ENCODE measurements around the gene GLI3.

GRCh38 chr7:41964849-41965745, 271.9 kb downstream of the GLI3 start:
- TF ChIP-seq CTCF (IDR thresholded peaks at IDR 0.05) = no peak
- no peak for TF ChIP-seq POLR2A (IDR thresholded peaks at IDR 0.05)
